Psoas muscle (tissue), 8 donors: Measurements from ENCODE around the gene KCNE1. TPM values are rescaled to one million over a fixed set of nuclear protein-coding genes. Genes with fewer than 3 reads are reported as not detected.

Experiments
- ATAC-seq, 4 donors: fragments of 200-7000 bp; cut with Tn5 transposase; one replicate each; pipeline ENCODE4 v1.9.1; 2020; ENCODE audit warnings: moderate library complexity in 3 of 4, mild to moderate bottlenecking in 2 of 4
- DNase-seq, 2 donors: peaks; one replicate each; pipeline ENCODE4 v3.0.0-alpha.2; 2020
- H3K27ac ChIP-seq: fragments of 200-600 bp; one replicate; pipeline ENCODE4 v1.8.0; 2022
- H3K27me3 ChIP-seq, 3 donors: fragments of 200-600 bp in 1 of 3; one replicate each; pipeline versions ENCODE4 v1.6.1 to v1.8.0; 2013 to 2022; ENCODE audit warnings: low read length in 2 of 3, mild to moderate bottlenecking in 2 of 3, moderate library complexity in 1 of 3; ENCODE audit not compliant: insufficient read depth in 3 of 3
- H3K36me3 ChIP-seq, 2 donors: fragments of 200-600 bp in 1 of 2; one replicate each; pipeline versions ENCODE4 v1.6.1 to v1.8.0; 2013 to 2022; ENCODE audit warnings: low read depth in 1 of 2, mild to moderate bottlenecking in 1 of 2, moderate library complexity in 1 of 2; ENCODE audit not compliant: insufficient read depth in 1 of 2
- H3K4me1 ChIP-seq: fragments of 200-600 bp; one replicate; pipeline ENCODE4 v1.8.0; 2022
- H3K4me3 ChIP-seq: fragments of 200-600 bp; one replicate; pipeline ENCODE4 v1.8.0; 2022; ENCODE audit warnings: mild to moderate bottlenecking
- H3K9me3 ChIP-seq: fragments of 200-600 bp; one replicate; pipeline ENCODE4 v1.8.0; 2022
- CTCF ChIP-seq: fragments of 200-600 bp; IDR thresholded peaks from one replicate; pipeline ENCODE4 v1.8.0; 2022; ENCODE audit warnings: antibody characterized with exemption
- WGBS, 3 donors: extraction: QIAGEN DNeasy Blood & Tissue Kit; methylation state at CpG; one replicate each; pipeline versions ENCODE4 v1.1.6 to v1.1.7; 2013; 5-methylcytosine and 5-hydroxymethylcytosine counted together
- intact Hi-C, 2 donors: fragments of 100-400 bp; cut with DNase I; formaldehyde crosslinking; loops; one replicate each; pipeline versions ENCODE4 v1.11.0 to v1.14.2; 2022
- long read RNA-seq, 2 donors: library from polyadenylated mRNA; unstranded; transcript quantifications; one replicate each; pipeline ENCODE4 v2.0.0, GENCODE V29; 2021
- polyA plus RNA-seq, 3 donors: library from polyadenylated mRNA; stranded (reverse); fragments of 200-250 nt; gene quantifications; one replicate each; pipeline ENCODE4 v1.2.3, GENCODE V29; 2013
- total RNA-seq, 4 donors: library from RNA; stranded (reverse); fragmentation: NEBNext Ultra II Directional in 2 of 4; extraction: Animal tissue kit (Norgen Biotek cat#: 25700) in 2 of 4; gene quantifications; one replicate each; pipeline versions ENCODE4 v1.2.1 to v1.2.4, GENCODE V29; 2021 to 2023
- donor health status: healthy with polysubstance abuse.
- donor health status: DM: no; HTN: no; CAD: no; lungs with moderate emphysema.
- donor health status: Bipolar disorder and iron deficiency.
- donor health status: healthy.
- donor health status: DM: yes; HTN: yes; CAD: no.
- donor health status: DM: no; HTN: no; CAD: no.
- donor health status: DM: no; HTN: no; CAD: no.
- donor health status: DM: yes; HTN: yes; CAD: no.

Gene KCNE1
- total RNA-seq, result 1 to 10 TPM in 1 of 4 donors, under 1 TPM in 1, not detected in 2; 0.40 to 1.5 TPM
- polyA plus RNA-seq, result under 1 TPM in 2 of 3 donors, not detected in 1; 0.26 to 0.35 TPM
- long read RNA-seq, donor 1, result 0 reads
- long read RNA-seq, donor 2, result 0 reads

- 83 to 90% (median 89%) methylated on average over 14 of the region's 14 CpGs for WGBS, 3 donors
- Histone ChIP-seq H3K27ac (peak within 1 kb of the TSS; percentile 4), H3K4me3 (no peak within 1 kb of the TSS), H3K9me3 (no peaks in the 10 kb centered on the region), H3K27me3 (no peaks in the 10 kb centered on the region), H3K4me1 (no peaks in the 10 kb centered on the region), H3K36me3 (peaks cover 0 to 5% of the 10 kb centered on the region in 2 donors)
- ATAC-seq (peak; percentile 21 to 67 (median 55)), DNase-seq (no peak)
- intact Hi-C loops, result no loop called here
- TF ChIP-seq CTCF, result no peak
Measured at GRCh38 chr21:34511787-34512455, at the start of gene KCNE1. KCNE1 (minus strand) TSS chr21:34512210; CDS start chr21:34449634, 62,576 bp downstream.

GRCh38 chr21:34561806-34562205 is 49.8 kb upstream of the KCNE1 start:
- Histone ChIP-seq H3K27ac (no peak overlapping the region), H3K27me3 (no peaks in the 10 kb centered on the region), H3K4me3 (no peak overlapping the region), H3K4me1 (no peaks in the 10 kb centered on the region), H3K36me3 (no peaks in the 10 kb centered on the region), H3K9me3 (no peaks in the 10 kb centered on the region)
- whole genome bisulfite sequencing, 3 donors, result 72 to 79% (median 75%) methylated on average over 7 of the region's 7 CpGs
- TF ChIP-seq CTCF, result no peak
- DNase-seq, result no peak
- no peak for ATAC-seq
- intact Hi-C loops, result loop anchor here in 1 of 2 donors (5.0 kb wide), 1 partner anchor 35 kb away; no protein-coding TSS in a partner anchor

- no peaks in the 10 kb centered on the region for H3K27me3 ChIP-seq
Measured at GRCh38 chr21:34560609-34561008, 48.6 kb upstream of the KCNE1 start.

GRCh38 chr21:34560021-34560420 is 48.0 kb upstream of the KCNE1 start:
- intact Hi-C loops, result loop anchor here in 1 of 2 donors (5.0 kb wide), 1 partner anchor 33 kb away; no protein-coding TSS in a partner anchor
- H3K27ac ChIP-seq, result no peak overlapping the region
- no peaks in the 10 kb centered on the region for H3K27me3 ChIP-seq
- no peak overlapping the region for H3K4me3 ChIP-seq
- ATAC-seq (no peak), DNase-seq (no peak)
- no peaks in the 10 kb centered on the region for H3K9me3 ChIP-seq
- no peak for TF ChIP-seq CTCF
- H3K36me3 ChIP-seq, result no peaks in the 10 kb centered on the region
- H3K4me1 ChIP-seq, result no peaks in the 10 kb centered on the region
- 72 to 87% (median 77%) methylated on average over 5 of the region's 5 CpGs for WGBS, 3 donors

More at GRCh38 chr21:34560609-34561008, 48.6 kb upstream of the KCNE1 start:
- WGBS, 3 donors, result 0% methylated on average over 1 of the region's 1 CpG
- ATAC-seq (no peak), DNase-seq (no peak)
- H3K9me3 ChIP-seq, result no peaks in the 10 kb centered on the region
- TF ChIP-seq CTCF, result no peak
- no peak overlapping the region for H3K4me3 ChIP-seq
- H3K27ac ChIP-seq, result no peak overlapping the region
- intact Hi-C loops, result loop anchor here in 1 of 2 donors (5.0 kb wide), 1 partner anchor 33 kb away; no protein-coding TSS in a partner anchor
- H3K36me3 ChIP-seq, result no peaks in the 10 kb centered on the region
- no peaks in the 10 kb centered on the region for H3K4me1 ChIP-seq
